HG03469 (cell line): Measurements from ENCODE around the gene BAZ1B.
"Not testable (repeated sequence)": the region's sequence is repeated elsewhere in the genome, so short reads cannot be mapped to it uniquely, and the experiment has no call there.

Experiments used
- ATAC-seq: cut with Tn5 transposase; IDR thresholded peaks from one replicate; pipeline ENCODE4 v1.9.1; 2021; ENCODE audit warnings: mild to moderate bottlenecking, moderate library complexity, moderate number of reproducible peaks; ENCODE audit not compliant: unreplicated experiment

The BAZ1B gene, protein sequence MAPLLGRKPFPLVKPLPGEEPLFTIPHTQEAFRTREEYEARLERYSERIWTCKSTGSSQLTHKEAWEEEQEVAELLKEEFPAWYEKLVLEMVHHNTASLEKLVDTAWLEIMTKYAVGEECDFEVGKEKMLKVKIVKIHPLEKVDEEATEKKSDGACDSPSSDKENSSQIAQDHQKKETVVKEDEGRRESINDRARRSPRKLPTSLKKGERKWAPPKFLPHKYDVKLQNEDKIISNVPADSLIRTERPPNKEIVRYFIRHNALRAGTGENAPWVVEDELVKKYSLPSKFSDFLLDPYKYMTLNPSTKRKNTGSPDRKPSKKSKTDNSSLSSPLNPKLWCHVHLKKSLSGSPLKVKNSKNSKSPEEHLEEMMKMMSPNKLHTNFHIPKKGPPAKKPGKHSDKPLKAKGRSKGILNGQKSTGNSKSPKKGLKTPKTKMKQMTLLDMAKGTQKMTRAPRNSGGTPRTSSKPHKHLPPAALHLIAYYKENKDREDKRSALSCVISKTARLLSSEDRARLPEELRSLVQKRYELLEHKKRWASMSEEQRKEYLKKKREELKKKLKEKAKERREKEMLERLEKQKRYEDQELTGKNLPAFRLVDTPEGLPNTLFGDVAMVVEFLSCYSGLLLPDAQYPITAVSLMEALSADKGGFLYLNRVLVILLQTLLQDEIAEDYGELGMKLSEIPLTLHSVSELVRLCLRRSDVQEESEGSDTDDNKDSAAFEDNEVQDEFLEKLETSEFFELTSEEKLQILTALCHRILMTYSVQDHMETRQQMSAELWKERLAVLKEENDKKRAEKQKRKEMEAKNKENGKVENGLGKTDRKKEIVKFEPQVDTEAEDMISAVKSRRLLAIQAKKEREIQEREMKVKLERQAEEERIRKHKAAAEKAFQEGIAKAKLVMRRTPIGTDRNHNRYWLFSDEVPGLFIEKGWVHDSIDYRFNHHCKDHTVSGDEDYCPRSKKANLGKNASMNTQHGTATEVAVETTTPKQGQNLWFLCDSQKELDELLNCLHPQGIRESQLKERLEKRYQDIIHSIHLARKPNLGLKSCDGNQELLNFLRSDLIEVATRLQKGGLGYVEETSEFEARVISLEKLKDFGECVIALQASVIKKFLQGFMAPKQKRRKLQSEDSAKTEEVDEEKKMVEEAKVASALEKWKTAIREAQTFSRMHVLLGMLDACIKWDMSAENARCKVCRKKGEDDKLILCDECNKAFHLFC (N-terminal part only)

DNA sequence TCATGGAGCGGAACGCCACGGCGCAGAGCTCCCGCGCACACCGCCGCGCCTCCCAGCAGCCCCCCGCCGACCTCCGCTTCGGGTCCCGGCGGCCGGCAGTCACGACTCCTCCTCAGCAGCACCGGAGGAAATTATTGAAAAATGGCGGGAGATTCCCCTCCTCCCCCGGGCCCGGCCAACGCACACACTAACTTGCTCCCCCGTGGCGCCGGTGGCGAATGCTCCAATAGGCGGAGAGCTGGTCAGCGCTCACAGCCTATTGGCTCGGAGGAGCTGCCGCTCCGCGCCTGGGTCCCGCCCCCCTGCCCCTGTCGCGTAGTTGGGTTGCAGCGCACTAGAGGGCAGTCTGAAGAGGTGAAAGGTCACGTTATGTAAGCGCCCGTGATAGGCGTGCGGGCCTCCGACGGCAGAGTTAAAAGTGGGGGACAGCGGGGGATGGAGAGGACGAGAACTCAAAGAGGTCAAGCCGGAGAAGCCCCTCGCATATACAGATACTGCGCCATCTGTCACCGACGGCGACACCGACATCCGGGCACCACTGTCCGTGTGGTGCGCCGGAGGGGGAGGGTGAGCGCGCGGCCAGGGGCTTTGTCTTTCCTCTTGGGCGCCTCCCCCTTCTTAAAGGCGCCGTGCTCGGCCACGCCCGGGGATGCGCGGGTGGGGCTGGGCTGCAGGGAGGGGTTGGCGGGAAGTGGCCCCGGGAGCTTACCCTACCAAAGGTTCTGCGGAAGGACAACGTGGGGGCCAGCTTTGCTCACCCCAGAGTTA lies at the start of gene BAZ1B:
Gene BAZ1B (minus strand): TSS at position 189 of the 768 bp plus-strand sequence. CDS start 360 bp downstream, outside the sequence.
- ATAC-seq = peak; percentile 77

DNA sequence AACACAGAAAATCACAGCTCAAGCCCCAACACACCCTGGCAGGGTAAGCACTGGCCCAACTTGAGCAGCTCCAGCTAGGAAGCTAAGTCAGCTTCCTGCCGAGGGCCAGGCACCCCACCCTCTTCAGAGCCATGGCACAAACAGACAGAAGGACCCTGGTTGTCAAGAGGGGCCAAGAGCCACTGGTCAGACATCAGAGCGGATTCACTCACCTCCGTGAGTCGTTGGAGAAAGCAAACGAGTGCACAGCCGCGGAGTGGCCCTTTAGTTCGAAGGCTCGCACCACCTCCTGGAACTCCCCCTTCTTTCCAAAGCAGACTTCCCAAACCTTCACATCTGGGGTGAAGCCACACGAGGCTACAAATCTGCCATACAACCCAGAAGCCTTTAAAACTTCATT lies 48.9 kb upstream of the BAZ1B start:
- no peak for ATAC-seq

DNA sequence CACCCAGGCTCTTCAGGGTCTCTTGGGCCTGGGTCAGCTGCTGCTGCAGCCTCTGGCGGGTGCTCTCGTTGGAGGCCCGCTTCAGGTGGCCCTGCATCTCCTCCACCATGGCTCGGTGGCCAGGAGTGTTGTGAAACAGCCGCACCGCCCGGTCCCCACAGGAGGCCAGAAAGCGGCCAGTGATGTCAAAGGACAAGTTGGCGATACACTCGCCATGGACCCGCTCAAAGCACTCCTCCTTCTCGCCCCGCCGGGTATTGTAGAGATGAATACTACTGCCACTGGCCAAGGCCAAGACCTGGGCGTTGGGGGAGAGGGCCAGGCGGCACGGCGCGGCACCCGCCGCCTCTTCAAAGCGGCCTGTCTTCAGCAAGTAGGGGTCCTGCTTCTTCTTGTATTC lies 48.4 kb upstream of the BAZ1B start:
- no peak for ATAC-seq

- ATAC-seq = no peak
Measured at GRCh38 chr7:73569042-73569608, 47.0 kb upstream of the BAZ1B start.

GRCh38 chr7:73567846-73568685 lies 46.0 kb upstream of the BAZ1B start:
- ATAC-seq = no peak

DNA sequence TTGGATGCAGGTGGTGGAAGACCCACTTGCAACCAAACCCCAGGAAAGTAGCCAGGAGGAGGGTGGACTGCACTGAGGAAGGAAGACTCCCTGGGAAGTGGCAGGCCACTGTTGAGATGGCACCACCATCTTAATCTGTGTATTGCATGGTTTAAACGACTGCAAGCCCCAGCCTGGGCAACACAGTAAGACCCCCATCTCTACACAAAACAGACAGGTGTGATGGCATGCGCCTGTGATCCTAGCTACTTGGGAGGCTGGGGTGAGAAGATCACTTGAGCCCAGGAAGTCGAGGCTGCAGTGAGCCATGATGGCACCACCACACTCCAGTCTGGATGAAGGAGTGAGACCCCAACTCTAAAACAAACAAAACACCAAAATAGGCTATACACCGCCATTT lies 45.0 kb upstream of the BAZ1B start:
- ATAC-seq = no peak

GRCh38 chr7:73566431-73566830 lies 44.3 kb upstream of the BAZ1B start:
- not testable (repeated sequence) for ATAC-seq

DNA sequence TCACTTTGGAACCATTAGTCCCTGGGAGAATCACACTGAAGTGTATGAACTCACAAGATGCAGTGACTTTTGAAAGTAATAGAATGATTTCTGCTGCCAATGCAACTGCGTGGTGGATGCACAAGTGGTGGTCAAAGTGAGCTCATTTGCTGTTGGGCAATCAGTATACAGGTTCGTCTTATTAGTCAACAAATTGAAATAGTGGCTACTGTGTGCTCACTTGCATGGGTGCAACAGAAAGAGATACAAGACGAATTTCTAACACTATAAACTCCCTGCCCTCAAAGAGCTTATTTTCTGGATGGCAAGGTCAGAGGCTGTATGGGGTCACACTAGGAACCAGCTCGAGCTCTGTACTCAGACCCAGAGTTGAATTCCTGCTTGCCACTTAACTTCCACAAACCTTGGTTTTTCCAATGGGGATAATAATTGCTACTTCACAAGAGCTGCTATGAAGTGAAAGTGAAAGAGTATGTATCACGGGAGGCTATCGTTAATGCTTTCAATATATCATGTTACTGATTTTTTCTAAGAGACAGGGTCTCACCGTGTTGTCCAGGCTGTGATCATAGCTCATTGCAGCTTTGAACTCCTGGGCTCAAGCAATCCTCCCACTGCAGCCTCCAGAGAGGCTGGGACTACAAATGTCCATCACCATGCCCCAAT lies 43.7 kb upstream of the BAZ1B start:
- ATAC-seq = no peak

DNA sequence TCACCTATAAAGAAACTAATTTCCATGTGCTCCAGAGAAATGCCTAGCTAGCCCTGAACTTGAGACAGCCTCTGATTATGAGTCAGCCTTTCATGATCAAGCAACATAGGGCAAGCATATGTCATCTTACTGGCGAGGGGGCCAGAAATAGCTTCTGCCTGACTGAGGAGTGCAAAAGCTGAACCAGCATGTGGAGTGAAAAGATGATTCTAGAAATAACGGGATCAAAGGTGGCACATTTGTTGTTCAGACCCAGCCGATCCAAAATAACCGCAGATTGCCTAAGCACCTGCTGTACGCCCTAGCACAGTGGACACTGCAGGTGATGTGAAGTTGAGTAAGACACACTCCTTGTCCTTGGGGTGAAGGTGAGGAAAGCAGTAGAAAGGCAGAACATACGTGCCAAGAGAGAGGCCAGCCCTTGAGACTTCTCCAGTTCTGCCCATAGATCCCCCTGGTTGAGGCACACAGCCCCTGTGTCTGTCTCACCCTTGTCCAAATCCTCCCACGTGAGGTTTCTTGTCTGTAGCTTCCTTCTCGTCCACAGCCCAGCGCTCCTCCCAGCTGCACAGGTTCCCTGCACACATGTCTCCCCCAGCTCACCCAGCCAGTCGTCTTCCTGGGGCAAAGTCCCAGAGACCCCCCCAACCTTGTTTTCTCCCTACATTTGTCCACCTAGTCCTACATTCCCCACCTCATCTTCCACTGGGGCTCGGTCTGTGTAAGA lies 38.2 kb upstream of the BAZ1B start:
- ATAC-seq = no peak

DNA sequence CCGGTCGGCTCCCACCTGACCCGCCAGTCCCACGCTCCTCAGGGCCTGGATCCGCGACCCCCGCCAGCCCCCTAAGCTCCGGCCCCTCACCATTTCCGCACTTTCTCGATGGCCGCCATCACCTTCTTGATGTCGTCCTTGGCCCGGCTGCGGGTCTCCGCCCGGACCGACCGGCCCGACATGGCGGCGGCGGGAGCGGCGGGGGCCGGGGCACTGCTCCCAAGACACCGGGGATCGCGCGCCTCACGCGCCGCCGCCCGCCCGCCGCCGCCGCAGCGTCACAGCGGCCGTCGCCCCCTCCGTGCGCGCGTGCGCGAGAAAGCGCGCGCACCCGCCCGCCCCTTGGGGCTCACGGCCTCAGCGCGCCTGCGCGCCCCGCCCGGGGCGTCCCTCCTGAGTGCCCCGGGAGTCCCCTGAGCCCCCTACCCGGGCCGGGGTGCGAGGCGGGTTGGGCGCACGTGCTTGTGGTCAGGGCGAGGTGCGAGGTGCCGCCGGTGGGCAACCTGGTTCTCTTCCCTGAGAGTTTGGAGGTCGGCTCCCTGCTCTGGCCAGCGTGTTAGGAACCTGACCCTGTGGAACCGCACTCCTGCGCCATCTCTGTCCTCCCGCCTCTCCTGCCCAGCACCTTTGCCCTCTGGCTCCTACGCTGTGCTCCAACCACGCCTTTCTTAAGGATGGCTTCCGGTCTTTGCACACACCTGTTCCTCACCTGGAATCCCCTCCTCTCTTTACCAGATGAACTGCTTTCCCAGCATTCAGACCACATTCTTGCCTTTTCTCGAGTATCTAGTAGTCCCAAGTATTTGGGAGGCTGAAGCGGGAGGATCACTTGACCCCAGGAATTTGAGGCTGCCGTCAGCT lies 35.5 kb upstream of the BAZ1B start, which contains the start of gene BCL7B:
Gene BCL7B (minus strand): TSS at position 294 of the 861 bp plus-strand sequence. CDS start 112 bp downstream, at position 182.
- ATAC-seq = peak; percentile 28

DNA sequence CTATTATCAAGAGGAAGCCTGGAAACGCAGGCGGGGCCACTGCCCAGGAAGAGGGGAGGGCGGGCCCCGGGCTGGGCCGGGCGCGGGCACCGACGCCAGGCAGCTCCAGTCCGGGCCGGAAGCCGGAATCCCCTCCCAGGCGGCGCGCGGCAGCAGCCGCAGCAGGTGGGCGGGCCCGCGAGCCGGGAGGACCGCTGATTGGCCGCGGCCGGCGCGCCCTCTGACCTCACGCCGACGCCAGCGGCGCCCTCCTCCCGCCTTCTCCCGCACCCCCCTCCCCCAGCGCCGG lies 35.0 kb upstream of the BAZ1B start:
- ATAC-seq = peak; percentile 80

GRCh38 chr7:73556208-73557107 lies 34.4 kb upstream of the BAZ1B start:
- ATAC-seq = no peak

DNA sequence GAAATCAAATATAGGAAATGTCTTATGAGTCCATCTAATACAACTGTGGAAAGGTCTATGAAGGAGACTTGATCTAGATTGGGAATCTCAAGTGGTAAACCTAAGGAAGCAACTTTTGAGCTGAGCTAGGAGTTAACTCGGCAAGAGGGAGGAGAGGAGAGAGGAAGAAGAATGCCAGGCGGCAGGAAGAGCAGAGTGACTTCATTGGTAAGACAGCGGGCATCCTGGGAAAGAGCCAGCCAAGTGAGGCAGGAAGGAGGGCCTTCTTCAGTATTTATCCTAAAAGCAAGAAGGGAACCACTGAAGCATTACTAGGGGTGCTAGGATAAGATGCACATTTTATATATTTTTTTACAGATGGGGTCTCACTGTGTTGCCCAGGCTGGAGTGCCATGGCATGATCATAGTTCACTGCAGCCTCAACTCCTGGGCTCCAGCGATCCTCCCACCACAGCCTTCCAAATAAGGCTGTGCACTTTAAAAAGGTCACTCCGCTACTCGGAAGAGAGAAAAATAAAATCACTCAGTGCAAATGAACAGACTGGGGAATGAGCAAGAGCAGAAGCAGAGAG lies 33.4 kb upstream of the BAZ1B start:
- ATAC-seq = no peak

GRCh38 chr7:73550093-73550492 lies 28.0 kb upstream of the BAZ1B start:
- ATAC-seq = not testable (repeated sequence)

DNA sequence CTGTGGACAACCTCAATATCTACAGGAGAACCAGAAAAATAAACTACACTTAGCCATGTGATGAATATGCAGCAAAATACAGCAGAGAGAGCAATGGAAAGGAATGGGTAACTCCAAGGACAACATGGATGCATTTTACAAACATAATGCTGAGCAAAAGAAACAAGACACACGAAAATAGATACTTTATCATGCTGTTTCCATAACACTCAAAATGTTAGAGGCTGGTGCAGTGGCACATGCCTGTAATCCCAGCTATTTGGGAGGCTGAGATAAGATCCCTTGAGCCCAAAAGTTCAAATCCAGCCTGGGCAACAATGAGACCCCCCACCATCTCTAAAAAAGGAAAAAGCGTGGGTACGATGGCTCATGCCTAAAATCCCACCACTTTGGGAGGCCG lies 27.1 kb upstream of the BAZ1B start:
- ATAC-seq = no peak

DNA sequence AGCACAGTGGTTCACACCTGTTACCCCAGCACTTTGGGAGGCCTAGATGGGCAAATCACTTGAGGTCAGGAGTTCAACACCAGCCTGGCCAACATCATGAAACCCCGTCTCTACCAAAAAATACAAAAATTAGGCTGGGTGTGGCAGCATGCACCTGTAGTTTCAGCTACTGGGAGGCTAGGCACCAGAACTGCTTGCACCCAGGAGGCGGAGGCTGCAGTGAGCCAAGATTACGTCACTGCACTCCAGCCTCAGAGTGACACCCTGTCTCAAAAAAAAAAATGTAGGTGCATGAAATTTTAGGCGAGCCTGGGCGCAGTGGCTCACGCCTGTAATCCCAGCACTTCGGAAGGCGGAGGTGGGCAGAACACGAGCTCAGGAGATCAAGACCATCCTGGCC lies 25.7 kb upstream of the BAZ1B start:
- no peak for ATAC-seq
